HG03520 (cell line): ENCODE results near the gene TRAF4.
"Not testable (repeated sequence)": the region's sequence is repeated elsewhere in the genome, so short reads cannot be mapped to it uniquely, and the experiment has no call there.

Experiments used
- ATAC-seq: cut with Tn5 transposase; IDR thresholded peaks from one replicate; pipeline ENCODE4 v1.9.1; 2021; ENCODE audit warnings: mild to moderate bottlenecking, moderate library complexity; ENCODE audit not compliant: unreplicated experiment

TRAF4 gene

DNA sequence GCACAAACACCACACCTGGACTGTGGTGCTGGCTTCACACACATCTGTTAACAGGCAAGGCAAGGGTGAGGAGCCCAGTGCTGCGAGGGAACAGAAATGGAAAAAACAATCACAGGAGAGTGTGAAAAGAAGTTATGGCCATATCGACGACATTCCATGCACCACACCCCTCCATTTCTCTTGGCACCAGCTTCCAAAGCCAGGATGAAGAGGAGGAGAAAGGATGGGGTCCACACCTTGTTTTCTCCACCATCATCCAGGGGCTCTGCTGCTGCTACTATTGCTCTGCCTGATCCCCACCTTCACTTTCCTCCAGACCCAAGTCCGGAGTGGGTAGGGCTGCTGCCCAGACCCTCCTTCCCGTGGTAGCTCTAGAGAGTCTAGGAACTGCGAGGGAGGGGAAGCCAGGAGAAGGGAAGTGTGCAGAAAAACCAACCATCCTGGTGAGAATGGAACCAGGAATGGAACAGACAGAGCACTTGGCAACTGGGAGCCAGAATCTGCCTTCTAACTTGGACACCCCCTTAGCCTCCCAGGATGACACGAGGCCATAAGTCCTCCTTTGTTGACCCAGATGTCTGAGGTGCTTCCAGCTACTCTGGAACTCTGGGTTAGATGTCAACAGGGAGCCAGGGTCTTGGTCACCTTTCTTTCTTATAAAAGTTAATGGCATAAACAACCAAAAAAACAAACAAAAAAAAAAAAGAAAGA is 31.0 kb upstream of the TRAF4 start:
- no peak for ATAC-seq

- no peak for ATAC-seq
Observed at GRCh38 chr17:28714281-28714680, 29.5 kb upstream of the TRAF4 start.

DNA sequence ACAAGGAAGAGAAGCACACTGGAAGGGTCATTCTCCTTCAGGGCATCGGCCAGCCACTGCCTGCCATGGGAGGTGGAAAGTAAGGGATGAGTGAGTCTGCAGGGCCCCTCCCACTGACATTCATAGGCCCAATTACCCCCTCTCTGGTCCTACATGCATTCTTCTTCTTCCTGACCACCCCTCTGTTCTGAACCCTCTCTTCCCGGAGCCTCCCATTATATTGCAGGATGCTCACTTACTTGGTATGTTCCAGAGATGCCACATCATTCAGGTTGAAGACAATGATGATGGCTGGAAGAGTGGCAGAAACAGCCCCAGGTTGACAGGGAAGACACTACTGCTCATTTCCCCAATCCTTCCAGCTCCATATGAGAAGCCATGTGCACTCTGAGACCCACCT is 28.6 kb upstream of the TRAF4 start:
- no peak for ATAC-seq

- ATAC-seq, result no peak
Observed at GRCh38 chr17:28716740-28717577, 26.9 kb upstream of the TRAF4 start.

GRCh38 chr17:28717578-28718332 is 26.1 kb upstream of the TRAF4 start, which contains the start of gene RAB34:
RAB34 (minus strand) TSS chr17:28717868; CDS start chr17:28717266, 602 bp downstream.
- ATAC-seq, result no peak

- ATAC-seq, result no peak
Observed at GRCh38 chr17:28718333-28719020, 25.3 kb upstream of the TRAF4 start.

- no peak for ATAC-seq
Observed at GRCh38 chr17:28719021-28719433, 24.8 kb upstream of the TRAF4 start.

- no peak for ATAC-seq
Observed at GRCh38 chr17:28720247-28720996, 23.4 kb upstream of the TRAF4 start.

- not testable (repeated sequence) for ATAC-seq
Observed at GRCh38 chr17:28720997-28721329, 22.8 kb upstream of the TRAF4 start.

DNA sequence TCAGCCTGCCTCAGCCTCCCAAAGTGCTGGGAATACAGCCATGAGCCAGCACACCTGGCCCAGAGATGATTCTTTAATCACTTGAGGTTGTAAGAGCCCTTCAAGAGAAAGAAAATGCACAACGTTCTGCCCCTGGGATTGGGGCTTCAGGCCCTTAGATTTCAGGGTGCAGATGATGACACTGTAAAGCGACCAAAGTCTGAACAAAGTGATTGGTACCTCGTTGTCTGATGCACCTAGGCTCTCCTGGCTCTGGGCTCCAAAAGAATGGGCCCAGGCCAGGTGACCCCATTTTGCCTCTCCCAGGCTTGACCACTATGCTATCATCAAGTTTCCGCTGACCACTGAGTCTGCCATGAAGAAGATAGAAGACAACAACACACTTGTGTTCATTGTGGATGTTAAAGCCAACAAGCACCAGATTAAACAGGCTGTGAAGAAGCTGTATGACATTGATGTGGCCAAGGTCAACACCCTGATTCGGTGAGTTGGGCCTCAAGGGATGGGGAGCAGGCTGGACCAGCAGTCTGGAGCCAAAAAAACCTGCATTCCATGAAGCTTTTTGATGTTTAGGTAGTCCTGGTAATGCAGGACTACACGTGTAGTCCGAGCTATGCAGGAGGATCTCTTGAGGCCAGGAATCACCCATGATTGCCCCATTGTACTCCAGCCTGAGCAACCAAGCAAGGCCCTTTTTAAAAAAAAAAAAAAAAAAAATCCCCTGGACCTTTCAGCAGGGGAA is 21.2 kb upstream of the TRAF4 start:
- no peak for ATAC-seq

- ATAC-seq, result no peak
Observed at GRCh38 chr17:28723159-28723835, 20.5 kb upstream of the TRAF4 start.

- ATAC-seq, result not testable (repeated sequence)
Observed at GRCh38 chr17:28723836-28724499, 19.8 kb upstream of the TRAF4 start.

DNA sequence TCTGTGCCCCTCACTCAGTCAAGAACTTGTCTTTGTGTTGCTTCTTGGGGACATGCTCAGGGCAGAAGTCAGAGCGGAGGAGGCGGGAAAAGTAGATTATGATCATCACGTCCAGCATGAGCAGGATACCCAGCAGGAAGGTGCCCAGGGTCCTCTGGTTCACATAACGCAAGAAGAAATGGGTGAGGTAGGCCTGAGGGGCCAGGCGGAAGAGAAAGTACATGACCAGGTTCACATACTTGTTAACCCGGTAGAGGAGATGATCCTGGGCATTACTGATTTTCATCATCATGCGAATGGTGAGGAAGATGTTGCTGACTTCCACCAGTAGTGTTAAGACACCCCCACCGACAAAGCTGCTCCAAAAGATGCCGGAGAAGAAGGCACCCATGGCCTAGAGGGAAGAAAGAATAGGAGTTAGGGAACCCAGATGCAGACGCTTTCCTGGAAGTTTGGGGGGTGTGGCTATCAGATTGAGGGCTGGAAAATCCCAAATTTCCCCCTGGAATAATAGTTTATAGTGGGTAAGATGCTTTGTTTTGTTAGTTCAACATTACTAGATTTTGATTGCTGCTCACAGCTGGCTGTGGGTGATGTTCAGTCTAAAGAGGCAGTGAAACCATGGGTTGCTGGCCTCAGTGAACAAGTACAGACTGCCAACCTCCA is 19.2 kb upstream of the TRAF4 start:
- ATAC-seq, result no peak

DNA sequence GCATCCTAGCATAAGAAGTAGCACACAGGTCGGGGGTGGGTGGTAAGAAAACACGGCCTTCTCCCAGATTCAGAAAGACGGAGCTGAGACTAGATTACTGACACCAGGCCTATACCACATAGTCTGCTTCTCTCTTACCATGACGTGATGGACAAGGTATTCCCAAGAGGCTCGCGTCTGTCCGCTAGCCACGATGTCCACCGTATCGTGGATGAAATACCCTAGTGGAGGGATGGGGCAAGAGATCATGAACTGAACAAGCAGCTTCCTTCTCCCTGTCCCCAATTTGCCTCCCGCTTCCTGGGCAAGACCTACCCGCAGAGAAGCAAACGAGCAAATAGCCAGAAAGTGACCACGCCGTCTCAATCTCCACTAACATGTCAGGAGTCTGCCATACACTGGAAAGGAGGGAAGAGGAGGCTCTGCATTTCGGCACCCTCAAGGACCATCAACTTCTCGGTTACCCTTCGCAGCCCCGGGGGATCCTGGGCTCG is 18.6 kb upstream of the TRAF4 start:
- no peak for ATAC-seq

DNA sequence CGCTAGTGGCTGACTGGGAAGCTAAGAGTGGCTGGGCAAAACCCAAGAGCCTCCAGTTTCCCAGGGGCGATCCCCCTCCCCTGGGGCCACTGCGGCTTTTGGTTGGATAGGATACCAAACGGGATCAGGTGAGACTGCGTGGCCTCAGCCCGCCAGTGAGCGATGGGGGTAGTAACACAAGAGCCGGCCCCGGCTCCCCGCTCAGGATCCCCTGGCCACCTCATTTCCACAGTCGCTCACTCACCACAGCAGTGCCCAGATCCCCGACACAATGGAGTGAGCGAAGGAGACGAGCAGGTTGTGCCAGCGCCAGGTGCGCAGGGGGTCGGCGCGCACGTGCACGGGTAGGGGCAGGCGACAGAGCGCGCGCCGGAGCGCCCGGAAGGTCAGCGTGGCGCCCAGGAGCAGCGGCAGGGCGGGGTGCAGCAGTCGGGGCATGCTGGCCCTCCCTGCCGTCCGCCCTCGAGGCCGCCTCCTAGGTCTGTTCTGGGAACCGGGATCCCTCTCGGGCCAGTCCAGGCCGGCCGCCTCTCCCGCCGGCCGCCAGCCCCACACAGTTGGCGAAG is 18.1 kb upstream of the TRAF4 start:
- no peak for ATAC-seq

- no peak for ATAC-seq
Observed at GRCh38 chr17:28726226-28726626, 17.6 kb upstream of the TRAF4 start, which contains the start of gene TLCD1. TLCD1 (minus strand) TSS chr17:28726233; CDS start chr17:28726097, 136 bp downstream.
